SK-N-SH (cell line): ENCODE data around the gene UPK1B. TPM values are rescaled to one million over a fixed set of nuclear protein-coding genes. Genes with fewer than 3 reads are reported as not detected.

ENCODE experiments used
- CTCF ChIA-PET: fragments of 300-600, 350-600 bp; formaldehyde crosslinking; extraction: SDS; loops from one replicate; lab custom pipeline; 2021; lab: Yijun Ruan, JAX
- POLR2A ChIA-PET: fragments of 350-600 bp; sonication (Branson Sonifier 250); formaldehyde crosslinking; extraction: SDS; loops from one replicate; lab custom pipeline; 2020; ENCODE audit warnings: antibody characterized with exemption, inconsistent platforms; lab: Yijun Ruan, JAX
- DNase-seq: peaks from one replicate; pipeline ENCODE4 v3.0.0; 2012
- H2AFZ ChIP-seq: fragments of 200-600 bp; sonication (generic); 2 replicates; pipeline ENCODE4 v1.8.1; 2016; ENCODE audit warnings: antibody characterized with exemption, mild to moderate bottlenecking, low read depth
- H3F3A ChIP-seq: fragments of 200-600 bp; sonication (generic); replicated peaks from 2 replicates; pipeline ENCODE3; 2016; ENCODE audit warnings: antibody characterized with exemption, mild to moderate bottlenecking; ENCODE audit not compliant: insufficient read depth
- H3K27ac ChIP-seq, 2 experiments: fragments of 200-500 bp in 1 of 2; fragments of 200-600 bp in 1 of 2; sonication (Bioruptor generic) in 1 of 2; sonication (generic), shearing (Covaris generic) in 1 of 2; 2 replicates each; pipeline versions ENCODE4 v1.5.1 to v1.6.1; 2014 to 2016; ENCODE audit warnings: low read depth in 2 of 2, inconsistent platforms in 1 of 2, low read length in 1 of 2, mild to moderate bottlenecking in 1 of 2, mixed read lengths in 1 of 2
- H3K27me3 ChIP-seq: fragments of 200-600 bp; sonication (generic), shearing (Covaris generic); 2 replicates; pipeline ENCODE4 v1.6.1; 2016; ENCODE audit warnings: mixed run types; ENCODE audit not compliant: insufficient read depth
- H3K36me3 ChIP-seq, 2 experiments: fragments of 200-500 bp in 1 of 2; fragments of 200-600 bp in 1 of 2; sonication (Bioruptor generic) in 1 of 2; sonication (generic) in 1 of 2; replicated peaks in 1 of 2; 2 replicates each; pipeline versions ENCODE3 to v1.5.1; 2014 to 2016; ENCODE audit warnings: low read length in 1 of 2, mild to moderate bottlenecking in 1 of 2; ENCODE audit not compliant: insufficient read depth in 2 of 2, control insufficient read depth in 1 of 2
- H3K4me1 ChIP-seq, 2 experiments: fragments of 200-500 bp in 1 of 2; fragments of 200-600 bp in 1 of 2; sonication (Bioruptor generic) in 1 of 2; sonication (generic), shearing (Covaris generic) in 1 of 2; 2 replicates each; pipeline versions ENCODE4 v1.5.1 to v1.6.1; 2014 to 2016; ENCODE audit warnings: low read depth in 1 of 2, low read length in 1 of 2, mixed run types in 1 of 2; ENCODE audit not compliant: insufficient read depth in 2 of 2, control insufficient read depth in 1 of 2
- H3K4me2 ChIP-seq: fragments of 200-600 bp; sonication (generic), shearing (Covaris generic); 2 replicates; pipeline ENCODE4 v1.6.1; 2017; ENCODE audit warnings: mixed run types
- H3K4me3 ChIP-seq, 2 experiments: fragments of 200-500 bp in 1 of 2; fragments of 200-600 bp in 1 of 2; sonication (Bioruptor generic) in 1 of 2; sonication (generic), shearing (Covaris generic) in 1 of 2; 2 replicates each; pipeline versions ENCODE4 v1.5.1 to v1.8.1; 2014 to 2016; ENCODE audit warnings: low read depth in 2 of 2, inconsistent platforms in 1 of 2, low read length in 1 of 2, mild to moderate bottlenecking in 1 of 2, mixed read lengths in 1 of 2, moderate library complexity in 1 of 2
- H3K79me2 ChIP-seq: fragments of 200-600 bp; sonication (generic); 2 replicates; pipeline ENCODE4 v1.8.1; 2017; ENCODE audit warnings: mild to moderate bottlenecking; ENCODE audit not compliant: insufficient read depth
- H3K9ac ChIP-seq: fragments of 200-600 bp; sonication (generic); 2 replicates; pipeline ENCODE4 v1.6.1; 2017; ENCODE audit warnings: mixed run types
- H3K9me2 ChIP-seq: fragments of 200-600 bp; sonication (generic); 2 replicates; pipeline ENCODE4 v1.6.1; 2017; ENCODE audit warnings: mixed run types
- H3K9me3 ChIP-seq: fragments of 200-600 bp; sonication (generic); 2 replicates; pipeline ENCODE4 v1.6.1; 2017; ENCODE audit warnings: mixed run types, mild to moderate bottlenecking, moderate library complexity
- H4K20me1 ChIP-seq: fragments of 200-600 bp; sonication (generic); 2 replicates; pipeline ENCODE4 v1.6.1; 2017; ENCODE audit warnings: mild to moderate bottlenecking, mixed run types; ENCODE audit not compliant: insufficient read depth
- CTCF ChIP-seq: fragments of 200-600 bp; sonication (generic); IDR thresholded peaks from 2 replicates; pipeline ENCODE4 v1.6.1; 2017; ENCODE audit warnings: antibody characterized with exemption, mild to moderate bottlenecking, moderate library complexity
- EP300 ChIP-seq, 2 experiments: IDR thresholded peaks; 2 replicates each; pipeline versions ENCODE4 v1.4.0 to v1.6.1; 2012; ENCODE audit warnings: borderline replicate concordance in 1 of 2, low read depth in 1 of 2, low read length in 1 of 2
- FOXJ3 ChIP-seq: sonication (generic); formaldehyde crosslinking; IDR thresholded peaks from 2 replicates; pipeline ENCODE4 v1.5.1; 2020; ENCODE audit warnings: mild to moderate bottlenecking, missing genetic modification reagents
- FOXM1 ChIP-seq: IDR thresholded peaks from 2 replicates; pipeline ENCODE4 v1.4.0; 2012; ENCODE audit warnings: low read depth, mild to moderate bottlenecking
- IRF3 ChIP-seq: fragments of 150-350 bp; IDR thresholded peaks from 2 replicates; pipeline ENCODE4 v1.6.1; 2016; ENCODE audit warnings: mild to moderate bottlenecking, low read depth, low read length
- JUND ChIP-seq: IDR thresholded peaks from 2 replicates; pipeline ENCODE4 v1.4.0; 2012
- MXI1 ChIP-seq: IDR thresholded peaks from 2 replicates; pipeline ENCODE4 v1.6.1; 2012; ENCODE audit warnings: mild to moderate bottlenecking, low read depth, low read length, improper control_type of control experiment
- NFIC ChIP-seq: IDR thresholded peaks from 2 replicates; pipeline ENCODE4 v1.4.0; 2012; ENCODE audit warnings: borderline replicate concordance
- RCOR1 ChIP-seq: fragments of 150-350 bp; IDR thresholded peaks from 2 replicates; pipeline ENCODE4 v1.6.1; 2017; ENCODE audit warnings: antibody characterized with exemption, low read length
- RFX5 ChIP-seq: IDR thresholded peaks from 2 replicates; pipeline ENCODE4 v1.6.1; 2012; ENCODE audit warnings: mild to moderate bottlenecking, improper control_type of control experiment, low read length
- SIN3A ChIP-seq: IDR thresholded peaks from 2 replicates; pipeline ENCODE4 v1.6.1; 2012; ENCODE audit warnings: low read depth, mild to moderate bottlenecking, low read length, moderate library complexity, borderline replicate concordance
- SMC3 ChIP-seq: IDR thresholded peaks from 2 replicates; pipeline ENCODE4 v1.6.1; 2012; ENCODE audit warnings: low read depth, low read length, improper control_type of control experiment
- TAF1 ChIP-seq: IDR thresholded peaks from 2 replicates; pipeline ENCODE4 v1.6.1; 2012; ENCODE audit warnings: low read depth, mild to moderate bottlenecking, low read length, moderate library complexity, borderline replicate concordance
- polyA plus RNA-seq, 3 experiments: library from polyadenylated mRNA; depleted of rRNA; stranded (reverse); fragments of >200 nt; gene quantifications; 2 replicates each; pipeline ENCODE4 v1.2.3, GENCODE V29; 2012
- TF ChIP-seq, protein P1 (sequence below): fragments of 150-350 bp; IDR thresholded peaks from 2 replicates; pipeline ENCODE4 v1.6.1; 2017; ENCODE audit warnings: antibody characterized with exemption, low read length, low read depth, borderline replicate concordance

The UPK1B gene
- polyA plus RNA-seq, 1 of the 3 experiments (the other 2 are of a cell fraction): not detected

GRCh38 chr3:119230745-119231144 is 57.3 kb downstream of the UPK1B start:
- Histone ChIP-seq H3K36me3 (peaks cover 52 to 84% of the 10 kb centered on the region in 2 experiments), H3K9me3 (no peaks in the 10 kb centered on the region), H3K27me3 (no peaks in the 10 kb centered on the region), H3K4me3 (no peak overlapping the region), H3K4me2 (no peak overlapping the region), H3F3A (peaks cover 12% of the 10 kb centered on the region), H3K4me1 (peaks cover 2 to 6% of the 10 kb centered on the region in 2 experiments; a peak in 3 of 4 replicates), H3K9ac (no peak overlapping the region), H3K79me2 (peaks cover 10% of the 10 kb centered on the region; the same call in 1 of the 2 replicates), H3K27ac (no peak overlapping the region), H2AFZ (no peak overlapping the region), H3K9me2 (no peaks in the 10 kb centered on the region), H4K20me1 (no peaks in the 10 kb centered on the region; the same call in 1 of the 2 replicates)
- TF ChIP-seq NFIC: no peak
- no peak for TF ChIP-seq SIN3A
- no peak for TF ChIP-seq TAF1
- no peak for TF ChIP-seq RCOR1
- TF ChIP-seq FOXM1: no peak
- no peak for TF ChIP-seq EP300 (IDR thresholded peaks at IDR 0.05; ENCODE audit: borderline replicate concordance in 1 of 2, low read depth in 1 of 2, low read length in 1 of 2)
- TF ChIP-seq JUND: no peak
- TF ChIP-seq IRF3: no peak
- no peak for TF ChIP-seq CTCF
- no peak for TF ChIP-seq MXI1
- no peak for TF ChIP-seq FOXJ3
- no peak for TF ChIP-seq RFX5
- TF ChIP-seq, protein P1, sequence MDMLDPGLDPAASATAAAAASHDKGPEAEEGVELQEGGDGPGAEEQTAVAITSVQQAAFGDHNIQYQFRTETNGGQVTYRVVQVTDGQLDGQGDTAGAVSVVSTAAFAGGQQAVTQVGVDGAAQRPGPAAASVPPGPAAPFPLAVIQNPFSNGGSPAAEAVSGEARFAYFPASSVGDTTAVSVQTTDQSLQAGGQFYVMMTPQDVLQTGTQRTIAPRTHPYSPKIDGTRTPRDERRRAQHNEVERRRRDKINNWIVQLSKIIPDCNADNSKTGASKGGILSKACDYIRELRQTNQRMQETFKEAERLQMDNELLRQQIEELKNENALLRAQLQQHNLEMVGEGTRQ: no peak
- no peak for TF ChIP-seq SMC3
- POLR2A ChIA-PET: no interaction called here
- CTCF ChIA-PET: interaction anchor here (0.7 to 4.3 kb wide), 3 partner anchors 10 to 459 kb away, joined by 3 to 17 read pairs (median 3); partner anchors contain the start of gene B4GALT4
- no peak for DNase-seq
